Breast epithelium (tissue), 3 donors: Measurements from ENCODE around the gene LDHB.

ENCODE experiments used
- POLR2A ChIP-seq: fragments of 450-650 bp; IDR thresholded peaks from one replicate; pipeline ENCODE4 v1.6.1; 2016; ENCODE audit warnings: antibody characterized with exemption, mild to moderate bottlenecking, moderate library complexity
- TF ChIP-seq, protein P1 (sequence below), 3 donors: fragments of 450-650 bp; IDR thresholded peaks; one replicate each; pipeline ENCODE4 v1.5.1; 2016 to 2017; ENCODE audit warnings: antibody characterized with exemption in 3 of 3, mild to moderate bottlenecking in 3 of 3, moderate library complexity in 3 of 3

DNA sequence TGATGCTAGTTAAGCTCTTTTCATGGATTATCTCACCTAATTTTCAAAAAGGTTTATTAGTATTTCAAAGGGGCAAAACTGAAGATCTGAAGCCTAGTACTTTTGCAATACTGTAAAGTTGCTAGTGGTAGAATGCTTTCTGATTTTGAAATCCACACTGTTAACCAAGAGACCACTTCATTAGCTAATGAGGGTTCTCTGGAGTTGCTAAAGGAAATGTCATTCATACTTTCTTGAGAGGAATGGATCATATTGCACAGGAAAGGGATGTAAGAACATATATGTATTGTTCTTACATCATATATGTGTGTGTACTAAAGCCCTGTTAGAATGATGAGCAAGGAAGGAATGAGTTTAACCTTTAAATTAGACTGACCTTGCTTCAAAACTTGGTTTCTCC, 39.0 kb upstream of the LDHB start:
- TF ChIP-seq, protein P1, sequence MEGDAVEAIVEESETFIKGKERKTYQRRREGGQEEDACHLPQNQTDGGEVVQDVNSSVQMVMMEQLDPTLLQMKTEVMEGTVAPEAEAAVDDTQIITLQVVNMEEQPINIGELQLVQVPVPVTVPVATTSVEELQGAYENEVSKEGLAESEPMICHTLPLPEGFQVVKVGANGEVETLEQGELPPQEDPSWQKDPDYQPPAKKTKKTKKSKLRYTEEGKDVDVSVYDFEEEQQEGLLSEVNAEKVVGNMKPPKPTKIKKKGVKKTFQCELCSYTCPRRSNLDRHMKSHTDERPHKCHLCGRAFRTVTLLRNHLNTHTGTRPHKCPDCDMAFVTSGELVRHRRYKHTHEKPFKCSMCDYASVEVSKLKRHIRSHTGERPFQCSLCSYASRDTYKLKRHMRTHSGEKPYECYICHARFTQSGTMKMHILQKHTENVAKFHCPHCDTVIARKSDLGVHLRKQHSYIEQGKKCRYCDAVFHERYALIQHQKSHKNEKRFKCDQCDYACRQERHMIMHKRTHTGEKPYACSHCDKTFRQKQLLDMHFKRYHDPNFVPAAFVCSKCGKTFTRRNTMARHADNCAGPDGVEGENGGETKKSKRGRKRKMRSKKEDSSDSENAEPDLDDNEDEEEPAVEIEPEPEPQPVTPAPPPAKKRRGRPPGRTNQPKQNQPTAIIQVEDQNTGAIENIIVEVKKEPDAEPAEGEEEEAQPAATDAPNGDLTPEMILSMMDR (IDR thresholded peaks at IDR 0.05) = no peak
- TF ChIP-seq POLR2A = no peak
